Measurements from ENCODE around the gene ECE1.

GRCh38 chr1:21317690-21318043, 27.4 kb upstream of the ECE1 start:
- no peak for TF ChIP-seq CTCF (IDR thresholded peaks at IDR 0.05; ENCODE audit: control extremely low read depth in 1 of 3, insufficient read depth in 1 of 3, low read depth in 1 of 3, low read length in 3 of 3)
- TF ChIP-seq NRF1 (IDR thresholded peaks at IDR 0.05; ENCODE audit: low read depth, low read length): no peak
- TF ChIP-seq CHD1 (IDR thresholded peaks at IDR 0.05; ENCODE audit: low read depth, low read length): no peak
- TF ChIP-seq BRCA1 (IDR thresholded peaks at IDR 0.05; ENCODE audit: low read depth, low read length): no peak
- TF ChIP-seq POLR2A (IDR thresholded peaks at IDR 0.05; ENCODE audit: control extremely low read depth in 1 of 2, low read depth in 2 of 2, low read length in 2 of 2): no peak
- no peak for TF ChIP-seq POLR2AphosphoS5 (IDR thresholded peaks at IDR 0.05; ENCODE audit: low read depth, low read length)
- no peak for TF ChIP-seq EZH2 (IDR thresholded peaks at IDR 0.05; ENCODE audit: low read depth, low read length, severe bottlenecking)
- TF ChIP-seq RBBP5 (IDR thresholded peaks at IDR 0.05; ENCODE audit: borderline replicate concordance, low read depth, low read length): no peak
- TF ChIP-seq EP300 (IDR thresholded peaks at IDR 0.05; ENCODE audit: borderline replicate concordance in 1 of 2, low read depth in 2 of 2, low read length in 2 of 2): no peak
- no peak for TF ChIP-seq RNF2 (IDR thresholded peaks at IDR 0.05; ENCODE audit: borderline replicate concordance, low read depth, low read length, missing control alignments, poor library complexity, severe bottlenecking)
- no peak for TF ChIP-seq TCF12 (IDR thresholded peaks at IDR 0.05; ENCODE audit: low read depth, low read length)
- TF ChIP-seq RAD21 (IDR thresholded peaks at IDR 0.05 in 1 of 2, conservative IDR thresholded peaks at IDR 0.05 in 1 of 2; ENCODE audit: low read depth in 2 of 2, low read length in 2 of 2): no peak
